Liver (tissue), 5 donors: ENCODE results near the gene PDCD5. TPM values are rescaled to one million over a fixed set of nuclear protein-coding genes. Genes with fewer than 3 reads are reported as not detected.

Experiments used
- polyA plus RNA-seq, 2 donors: library from polyadenylated mRNA; stranded (reverse) in 1 of 2; unstranded in 1 of 2; fragments of 200-250 nt in 1 of 2; fragments of >200 nt in 1 of 2; fragmentation: Nextera tagmentation in 1 of 2; extraction: Ambion mirVana in 1 of 2; gene quantifications; one replicate each; pipeline versions ENCODE4 v1.2.1 to v1.2.3, GENCODE V29; 2013 to 2015
- small RNA-seq: library from RNA; depleted of rRNA; stranded (forward); fragments of <200 nt; gene quantifications from one replicate; pipeline ENCODE3, GENCODE V24; 2014
- total RNA-seq, 2 donors: library from RNA; depleted of rRNA; stranded (reverse); fragments of >200 nt; gene quantifications; one replicate each; pipeline ENCODE4 v1.2.3, GENCODE V29; 2014
- donor health status: healthy.
- donor health status: healthy.
- donor health status: healthy.

The PDCD5 gene
- total and polyA plus RNA-seq, 4 donors: 25.4 to 90.8 (median 36.2) TPM

Small RNA genes within 50 kb of the gene (small RNA-seq; reads per million reads assigned to genes)
- 0.07 reads per million for gene SNORA68B

Other genes with a start within 250 kb of the PDCD5 start
- 10 to 100 TPM; 11.1 to 14.1 TPM for gene ZNF507, start 235.6 kb upstream of the PDCD5 start, total RNA-seq
- 1 to 10 TPM; 2.9 to 3.0 TPM for gene ZNF507, start 235.6 kb upstream of the PDCD5 start, polyA plus RNA-seq
- gene DPY19L3, start 175.4 kb upstream of the PDCD5 start, total RNA-seq: 10 to 100 TPM; 11.5 to 13.0 TPM
- 1 to 10 TPM; 2.7 to 3.3 TPM for gene DPY19L3, start 175.4 kb upstream of the PDCD5 start, polyA plus RNA-seq
- gene ANKRD27, start 94.0 kb downstream of the PDCD5 start, total RNA-seq: 10 to 100 TPM; 11.1 to 14.2 TPM
- gene ANKRD27, start 94.0 kb downstream of the PDCD5 start, polyA plus RNA-seq: 1 to 10 TPM; 3.4 to 4.4 TPM
- gene RGS9BP, start 94.7 kb downstream of the PDCD5 start, total RNA-seq: under 1 TPM; under 0.01 to 0.05 TPM
- under 1 TPM in 1 of 2 donors, not detected in 1; 0.01 TPM for gene RGS9BP, start 94.7 kb downstream of the PDCD5 start, polyA plus RNA-seq
- 1 to 10 TPM; 4.8 to 8.5 TPM for gene NUDT19, start 110.6 kb downstream of the PDCD5 start, total RNA-seq
- 1 to 10 TPM; 4.6 to 9.2 TPM for gene NUDT19, start 110.6 kb downstream of the PDCD5 start, polyA plus RNA-seq
- gene TDRD12, start 138.6 kb downstream of the PDCD5 start, total RNA-seq: under 1 TPM; under 0.01 to 0.23 TPM
- gene TDRD12, start 138.6 kb downstream of the PDCD5 start, polyA plus RNA-seq: under 1 TPM in 1 of 2 donors, not detected in 1; 0.02 TPM